Psoas muscle (tissue), 8 donors: Measurements from ENCODE around the gene TKTL1. TPM values are rescaled to one million over a fixed set of nuclear protein-coding genes. Genes with fewer than 3 reads are reported as not detected.

ENCODE experiments used
- ATAC-seq, 4 donors: fragments of 200-7000 bp; cut with Tn5 transposase; one replicate each; pipeline ENCODE4 v1.9.1; 2020; ENCODE audit warnings: moderate library complexity in 3 of 4, mild to moderate bottlenecking in 2 of 4
- DNase-seq, 2 donors: peaks; one replicate each; pipeline ENCODE4 v3.0.0-alpha.2; 2020
- H3K27ac ChIP-seq: fragments of 200-600 bp; one replicate; pipeline ENCODE4 v1.8.0; 2022
- H3K27me3 ChIP-seq, 3 donors: fragments of 200-600 bp in 1 of 3; one replicate each; pipeline versions ENCODE4 v1.6.1 to v1.8.0; 2013 to 2022; ENCODE audit warnings: low read length in 2 of 3, mild to moderate bottlenecking in 2 of 3, moderate library complexity in 1 of 3; ENCODE audit not compliant: insufficient read depth in 3 of 3
- H3K36me3 ChIP-seq, 2 donors: fragments of 200-600 bp in 1 of 2; one replicate each; pipeline versions ENCODE4 v1.6.1 to v1.8.0; 2013 to 2022; ENCODE audit warnings: low read depth in 1 of 2, mild to moderate bottlenecking in 1 of 2, moderate library complexity in 1 of 2; ENCODE audit not compliant: insufficient read depth in 1 of 2
- H3K4me1 ChIP-seq: fragments of 200-600 bp; one replicate; pipeline ENCODE4 v1.8.0; 2022
- H3K4me3 ChIP-seq: fragments of 200-600 bp; one replicate; pipeline ENCODE4 v1.8.0; 2022; ENCODE audit warnings: mild to moderate bottlenecking
- H3K9me3 ChIP-seq: fragments of 200-600 bp; one replicate; pipeline ENCODE4 v1.8.0; 2022
- WGBS, 3 donors: extraction: QIAGEN DNeasy Blood & Tissue Kit; methylation state at CpG; one replicate each; pipeline versions ENCODE4 v1.1.6 to v1.1.7; 2013; 5-methylcytosine and 5-hydroxymethylcytosine counted together
- intact Hi-C, 2 donors: fragments of 100-400 bp; cut with DNase I; formaldehyde crosslinking; loops; one replicate each; pipeline versions ENCODE4 v1.11.0 to v1.14.2; 2022
- polyA plus RNA-seq, 3 donors: library from polyadenylated mRNA; stranded (reverse); fragments of 200-250 nt; gene quantifications; one replicate each; pipeline ENCODE4 v1.2.3, GENCODE V29; 2013
- total RNA-seq, 4 donors: library from RNA; stranded (reverse); fragmentation: NEBNext Ultra II Directional in 2 of 4; extraction: Animal tissue kit (Norgen Biotek cat#: 25700) in 2 of 4; gene quantifications; one replicate each; pipeline versions ENCODE4 v1.2.1 to v1.2.4, GENCODE V29; 2021 to 2023
- TF ChIP-seq, protein P1 (sequence below): fragments of 200-600 bp; IDR thresholded peaks from one replicate; pipeline ENCODE4 v1.8.0; 2022; ENCODE audit warnings: antibody characterized with exemption
- donor health status: healthy with polysubstance abuse.
- donor health status: DM: no; HTN: no; CAD: no; lungs with moderate emphysema.
- donor health status: Bipolar disorder and iron deficiency.
- donor health status: healthy.
- donor health status: DM: yes; HTN: yes; CAD: no.
- donor health status: DM: no; HTN: no; CAD: no.
- donor health status: DM: no; HTN: no; CAD: no.
- donor health status: DM: yes; HTN: yes; CAD: no.

The TKTL1 gene
- total and polyA plus RNA-seq, 7 donors, result 0.19 to 0.52 (median 0.28) TPM; not detected in 1

DNA sequence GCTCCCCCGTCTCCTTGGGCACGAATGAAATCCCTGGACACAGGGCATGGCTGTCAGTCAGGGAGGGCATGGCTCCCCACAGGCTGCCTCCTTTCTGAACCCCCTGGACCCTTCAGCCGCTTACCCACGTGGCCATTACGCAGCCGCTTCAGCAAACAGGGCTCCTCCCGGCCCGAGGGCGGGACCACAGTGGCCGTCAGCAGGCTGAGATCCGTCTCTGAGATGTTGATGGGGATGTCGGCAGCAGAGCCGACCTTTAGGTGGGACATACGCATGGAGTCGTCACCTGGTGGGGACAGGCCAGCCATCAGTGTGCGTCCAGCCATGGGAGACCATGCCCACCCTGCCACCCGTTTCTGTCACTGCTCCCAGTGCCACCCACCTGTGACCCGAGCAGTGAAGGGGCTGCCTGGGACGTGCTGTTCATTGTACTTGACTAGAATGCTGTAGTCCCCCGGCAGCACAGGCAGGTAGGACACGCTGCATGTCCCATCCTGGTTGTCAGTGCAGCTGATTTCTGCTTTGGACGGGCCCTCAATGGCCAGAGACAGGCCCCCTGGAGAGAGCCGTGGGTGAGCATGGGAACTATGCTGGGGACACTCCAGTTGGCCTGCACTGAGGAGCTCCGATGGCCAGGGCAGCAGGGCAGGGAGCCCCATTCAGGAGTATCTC is 57.7 kb downstream of the TKTL1 start:
- TF ChIP-seq, protein P1, sequence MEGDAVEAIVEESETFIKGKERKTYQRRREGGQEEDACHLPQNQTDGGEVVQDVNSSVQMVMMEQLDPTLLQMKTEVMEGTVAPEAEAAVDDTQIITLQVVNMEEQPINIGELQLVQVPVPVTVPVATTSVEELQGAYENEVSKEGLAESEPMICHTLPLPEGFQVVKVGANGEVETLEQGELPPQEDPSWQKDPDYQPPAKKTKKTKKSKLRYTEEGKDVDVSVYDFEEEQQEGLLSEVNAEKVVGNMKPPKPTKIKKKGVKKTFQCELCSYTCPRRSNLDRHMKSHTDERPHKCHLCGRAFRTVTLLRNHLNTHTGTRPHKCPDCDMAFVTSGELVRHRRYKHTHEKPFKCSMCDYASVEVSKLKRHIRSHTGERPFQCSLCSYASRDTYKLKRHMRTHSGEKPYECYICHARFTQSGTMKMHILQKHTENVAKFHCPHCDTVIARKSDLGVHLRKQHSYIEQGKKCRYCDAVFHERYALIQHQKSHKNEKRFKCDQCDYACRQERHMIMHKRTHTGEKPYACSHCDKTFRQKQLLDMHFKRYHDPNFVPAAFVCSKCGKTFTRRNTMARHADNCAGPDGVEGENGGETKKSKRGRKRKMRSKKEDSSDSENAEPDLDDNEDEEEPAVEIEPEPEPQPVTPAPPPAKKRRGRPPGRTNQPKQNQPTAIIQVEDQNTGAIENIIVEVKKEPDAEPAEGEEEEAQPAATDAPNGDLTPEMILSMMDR, result no peak
- no peak overlapping the region for H3K27ac ChIP-seq
- no peak overlapping the region for H3K4me3 ChIP-seq
- ATAC-seq, result no peak
- no peak for DNase-seq
- no peaks in the 10 kb centered on the region for H3K4me1 ChIP-seq
- peaks cover 0 to 52% of the 10 kb centered on the region in 2 donors for H3K36me3 ChIP-seq
- intact Hi-C loops, result no loop called here
- H3K27me3 ChIP-seq, result no peaks in the 10 kb centered on the region
- 87 to 91% (median 88%) methylated on average over 19 to 24 of the region's 24 CpGs for WGBS, 3 donors
- H3K9me3 ChIP-seq, result no peaks in the 10 kb centered on the region

DNA sequence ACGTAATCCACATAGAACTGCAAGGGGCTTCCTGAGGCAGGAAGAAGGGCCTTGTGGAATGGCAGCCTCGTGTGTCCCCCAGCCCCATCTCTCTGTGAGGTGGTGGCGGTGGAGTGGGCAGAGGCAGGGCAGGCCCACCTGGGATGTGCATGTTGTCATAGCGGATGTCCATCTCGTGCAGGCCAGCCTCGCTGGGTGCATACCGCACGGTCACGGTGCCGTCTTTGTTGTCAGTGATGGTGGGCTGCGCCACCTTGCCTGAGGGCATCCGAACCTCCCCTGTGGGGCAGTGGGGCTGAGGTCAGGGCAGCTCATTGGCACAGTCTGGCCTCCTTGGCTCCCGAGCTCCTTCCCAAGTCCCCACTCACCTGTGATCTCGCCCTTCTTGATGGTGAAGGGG is 58.4 kb downstream of the TKTL1 start:
- ATAC-seq (no peak), DNase-seq (no peak)
- no peaks in the 10 kb centered on the region for H3K4me1 ChIP-seq
- 78 to 88% (median 86%) methylated on average over 9 to 14 of the region's 14 CpGs for WGBS, 3 donors
- no peaks in the 10 kb centered on the region for H3K9me3 ChIP-seq
- H3K27ac ChIP-seq, result no peak overlapping the region
- no peak overlapping the region for H3K4me3 ChIP-seq
- intact Hi-C loops, result no loop called here
- peaks cover 0 to 58% of the 10 kb centered on the region in 2 donors for H3K36me3 ChIP-seq
- H3K27me3 ChIP-seq, result no peaks in the 10 kb centered on the region
- TF ChIP-seq, protein P1, result no peak

DNA sequence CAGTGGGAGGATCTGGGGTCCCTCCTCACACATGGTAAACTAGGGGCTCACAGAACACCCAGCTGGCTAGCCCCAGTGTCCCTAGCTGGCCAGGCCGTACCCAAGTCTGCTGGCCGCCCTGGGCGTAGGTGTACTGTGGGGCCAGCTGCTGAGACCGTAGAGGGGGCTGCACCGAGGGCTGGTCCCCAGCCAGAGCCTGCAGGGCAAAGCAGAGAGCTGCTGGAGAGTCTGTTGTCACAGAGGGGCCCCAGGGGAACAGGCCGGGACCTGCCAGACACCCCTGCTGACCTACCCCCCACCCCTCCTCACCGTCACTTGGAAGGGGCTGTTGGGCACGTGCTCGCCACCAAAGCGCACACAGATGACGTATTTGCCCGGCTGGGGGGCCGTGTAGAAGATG is 58.9 kb downstream of the TKTL1 start:
- no peak for ATAC-seq
- H3K27ac ChIP-seq, result no peak overlapping the region
- 80 to 92% (median 87%) methylated on average over 7 to 13 of the region's 13 CpGs for WGBS, 3 donors
- no peaks in the 10 kb centered on the region for H3K4me1 ChIP-seq
- no peak for DNase-seq
- no peaks in the 10 kb centered on the region for H3K9me3 ChIP-seq
- no peak overlapping the region for H3K4me3 ChIP-seq
- H3K27me3 ChIP-seq, result no peaks in the 10 kb centered on the region
- peaks cover 0 to 58% of the 10 kb centered on the region in 2 donors for H3K36me3 ChIP-seq
- intact Hi-C loops, result no loop called here
- TF ChIP-seq, protein P1, result no peak

DNA sequence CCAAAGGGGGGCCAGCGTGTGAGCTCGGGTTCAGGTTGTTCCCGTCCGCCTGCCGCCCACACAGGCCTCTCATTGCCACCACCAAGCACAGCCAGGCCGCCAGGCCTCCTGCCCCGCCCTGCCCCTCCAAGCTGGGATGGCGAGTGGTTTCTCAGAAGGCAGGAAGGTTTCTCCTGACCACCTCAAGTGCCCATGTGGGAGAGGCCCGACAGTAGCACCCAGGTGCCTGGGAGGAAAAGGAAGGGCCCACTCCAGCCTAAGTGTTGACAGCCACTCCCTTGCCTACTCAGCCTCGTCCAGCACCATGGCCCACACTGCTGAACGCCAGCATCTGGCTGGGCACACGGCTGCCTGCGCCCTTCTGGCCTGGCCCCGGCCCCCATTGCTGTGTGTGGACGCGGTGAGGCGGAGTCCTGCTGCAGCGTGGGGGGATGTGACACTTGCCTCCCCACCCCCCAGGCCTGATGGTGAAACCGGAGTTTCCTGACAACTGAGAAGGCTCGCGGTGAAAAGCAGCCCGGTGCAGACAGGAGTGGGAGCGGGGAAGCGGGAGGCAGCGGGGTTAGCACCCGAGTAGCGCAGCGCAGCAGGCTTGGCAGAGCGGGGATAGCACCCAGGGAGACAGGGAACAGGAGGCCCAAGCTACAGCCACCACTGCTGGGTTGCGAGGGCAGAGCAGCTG is 59.6 kb downstream of the TKTL1 start:
- H3K4me1 ChIP-seq, result no peaks in the 10 kb centered on the region
- peaks cover 0 to 58% of the 10 kb centered on the region in 2 donors for H3K36me3 ChIP-seq
- ATAC-seq, result no peak
- intact Hi-C loops, result no loop called here
- TF ChIP-seq, protein P1, result no peak
- DNase-seq, result no peak
- H3K4me3 ChIP-seq, result no peak overlapping the region
- 82 to 90% (median 89%) methylated on average over 12 to 30 of the region's 30 CpGs for WGBS, 3 donors
- H3K27me3 ChIP-seq, result no peaks in the 10 kb centered on the region
- H3K27ac ChIP-seq, result no peak overlapping the region
- H3K9me3 ChIP-seq, result no peaks in the 10 kb centered on the region
